HS-5 (cell line): ENCODE results near the gene OR52I2.

Experiments used
- DNase-seq: peaks from one replicate; pipeline ENCODE4 v3.0.0-alpha.2; 2012; ENCODE audit warnings: low read depth

Gene OR52I2

GRCh38 chr11:4607781-4608666 lies 26.5 kb downstream of the OR52I2 start, which contains the start of gene TRIM68:
TSS of gene TRIM68 (minus strand) at chr11:4608231. CDS start at chr11:4605504, 2,727 bp downstream.
- DNase-seq, result peak; percentile 71

GRCh38 chr11:4610258-4610935 lies 28.9 kb downstream of the OR52I2 start:
- DNase-seq, result no peak

GRCh38 chr11:4611986-4612385 lies 30.4 kb downstream of the OR52I2 start:
- DNase-seq, result no peak

- no peak for DNase-seq
Measured at GRCh38 chr11:4615856-4616444, 34.4 kb downstream of the OR52I2 start.

GRCh38 chr11:4619514-4619913 lies 38.0 kb downstream of the OR52I2 start:
- DNase-seq, result no peak

DNA sequence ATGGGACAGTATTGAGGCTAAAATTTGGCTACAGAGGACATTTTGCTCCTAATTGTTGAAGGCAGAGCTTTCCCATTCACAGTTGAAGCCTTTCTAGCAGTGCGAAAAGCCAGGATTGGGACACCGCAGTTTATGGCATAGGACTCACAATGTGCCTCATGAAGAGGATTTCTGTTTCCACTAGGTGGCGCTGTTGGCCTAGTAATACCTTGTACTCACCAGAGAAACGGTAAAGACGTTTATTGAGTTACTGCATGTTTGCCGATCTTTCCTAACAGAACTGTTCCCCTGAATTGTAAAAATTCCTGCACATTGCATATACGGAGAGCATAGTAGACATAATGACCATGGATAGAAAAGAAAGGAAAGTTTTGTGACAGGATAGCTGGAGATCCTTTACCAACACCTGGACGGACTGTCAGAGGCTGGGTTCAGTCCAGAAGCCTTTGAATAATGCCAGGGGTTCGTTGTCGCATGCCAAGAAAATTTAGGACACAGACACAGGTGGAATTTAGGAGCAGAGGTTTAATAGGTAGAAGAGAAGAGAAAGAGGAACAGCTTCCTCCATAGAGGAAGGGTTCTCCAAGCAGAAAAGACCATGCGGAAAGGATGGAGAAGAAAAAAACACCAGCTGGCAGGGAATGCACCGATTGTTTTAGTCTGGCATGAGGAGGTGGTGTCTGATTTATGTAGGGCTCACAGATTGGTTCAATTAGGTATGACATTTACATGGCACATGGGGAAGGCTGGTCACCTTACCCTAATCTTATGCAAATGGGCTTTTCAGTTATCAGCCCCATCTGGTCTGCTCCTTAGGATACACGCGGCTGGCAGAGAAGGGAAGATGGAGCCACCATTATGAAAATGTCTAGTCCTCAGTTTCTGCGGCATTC lies 44.9 kb downstream of the OR52I2 start:
- peak; percentile 56 for DNase-seq

DNA sequence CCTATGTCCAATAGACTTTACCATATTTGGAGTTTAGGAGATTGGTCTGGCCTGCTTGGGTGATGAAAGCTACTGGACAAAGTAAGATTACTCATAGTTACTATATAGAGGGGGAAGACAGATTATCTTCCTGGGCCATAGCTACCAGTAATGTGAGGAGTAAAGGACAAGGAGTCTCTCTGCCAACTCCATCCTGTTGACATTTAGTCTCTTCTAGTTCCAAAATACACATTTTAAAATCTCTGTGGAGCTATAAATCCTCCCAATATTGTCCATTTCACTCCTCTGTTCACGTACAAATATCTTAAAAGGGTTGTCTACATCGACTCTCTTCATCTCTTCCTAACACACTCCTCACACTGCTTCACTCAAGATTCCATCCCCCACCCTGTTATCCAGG lies 54.6 kb downstream of the OR52I2 start:
- no peak for DNase-seq

GRCh38 chr11:4636962-4637661 lies 55.6 kb downstream of the OR52I2 start, which contains the start of gene OR51D1:
TSS of gene OR51D1 (plus strand) at chr11:4637477. CDS start at chr11:4639791, 2,314 bp downstream.
- DNase-seq, result peak; percentile 58

DNA sequence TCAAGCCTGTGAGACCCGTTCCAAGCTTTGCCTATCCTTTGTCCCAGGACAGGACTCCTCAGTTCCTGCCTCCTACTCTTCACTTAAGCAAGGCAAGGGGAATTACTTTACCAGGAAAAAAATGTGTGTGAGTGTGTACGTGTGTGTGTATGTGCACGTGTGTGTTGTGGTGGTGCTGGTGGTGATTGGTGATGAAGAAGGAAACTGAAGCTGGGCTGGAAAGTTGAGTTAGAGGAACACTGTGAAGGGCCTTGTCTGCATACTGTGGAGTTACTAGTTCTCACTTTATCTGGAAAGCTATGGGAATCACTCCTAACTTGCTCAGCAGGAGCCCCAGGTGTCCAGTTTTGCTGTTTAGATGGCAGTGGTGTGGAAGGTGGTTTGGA lies 56.1 kb downstream of the OR52I2 start:
- no peak for DNase-seq

DNA sequence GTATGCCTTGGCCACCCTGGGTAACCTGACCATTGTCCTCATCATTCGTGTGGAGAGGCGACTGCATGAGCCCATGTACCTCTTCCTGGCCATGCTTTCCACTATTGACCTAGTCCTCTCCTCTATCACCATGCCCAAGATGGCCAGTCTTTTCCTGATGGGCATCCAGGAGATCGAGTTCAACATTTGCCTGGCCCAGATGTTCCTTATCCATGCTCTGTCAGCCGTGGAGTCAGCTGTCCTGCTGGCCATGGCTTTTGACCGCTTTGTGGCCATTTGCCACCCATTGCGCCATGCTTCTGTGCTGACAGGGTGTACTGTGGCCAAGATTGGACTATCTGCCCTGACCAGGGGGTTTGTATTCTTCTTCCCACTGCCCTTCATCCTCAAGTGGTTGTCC lies 58.4 kb downstream of the OR52I2 start:
- no peak for DNase-seq

DNA sequence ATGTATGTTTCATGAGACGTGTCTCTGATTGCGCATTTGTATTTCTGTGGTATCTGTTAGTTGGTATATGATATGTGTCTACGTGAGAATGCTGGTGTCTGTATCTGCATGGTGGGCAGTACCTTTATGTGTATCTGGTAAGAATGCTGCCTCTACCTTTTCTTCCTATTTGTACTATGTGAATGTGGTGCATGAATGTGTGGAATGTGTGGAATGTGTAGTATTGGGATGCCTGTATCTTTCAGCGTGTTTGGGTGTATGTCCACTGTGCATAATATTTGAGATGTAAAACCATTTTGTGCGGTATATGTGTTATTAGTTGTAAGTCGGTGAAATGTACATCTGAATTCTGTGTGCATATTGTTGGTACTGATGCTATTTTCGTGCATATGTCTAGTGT lies 60.0 kb downstream of the OR52I2 start:
- DNase-seq, result no peak

DNA sequence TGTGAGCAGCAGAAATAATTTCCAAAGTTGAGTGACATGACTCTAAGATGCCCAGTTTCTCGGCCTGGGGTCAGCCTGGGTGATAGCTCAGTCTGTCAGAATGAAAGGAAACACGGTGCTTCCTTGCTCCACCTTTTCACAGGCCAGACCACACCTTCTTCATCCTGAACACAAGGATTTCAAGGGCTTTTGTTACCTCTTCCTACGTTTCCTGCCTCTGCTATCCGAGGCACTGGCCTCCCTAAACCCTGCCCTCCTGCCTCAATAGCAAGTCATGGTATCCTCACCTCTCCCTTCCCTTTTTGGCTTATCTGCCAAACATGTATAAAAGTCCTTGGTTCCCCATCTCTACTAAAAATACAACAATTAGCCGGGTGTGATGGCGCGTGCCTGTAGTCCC lies 60.5 kb downstream of the OR52I2 start:
- DNase-seq, result no peak
